SK-N-SH (cell line): Measurements from ENCODE around the gene CREB5.

Experiments used
- CHD2 ChIP-seq: fragments of 150-350 bp; IDR thresholded peaks from 2 replicates; pipeline ENCODE4 v1.6.1; 2018; ENCODE audit warnings: low read length; ENCODE audit not compliant: partially characterized antibody
- CTCF ChIP-seq: fragments of 200-600 bp; sonication (generic); IDR thresholded peaks from 2 replicates; pipeline ENCODE4 v1.6.1; 2017; ENCODE audit warnings: antibody characterized with exemption, mild to moderate bottlenecking, moderate library complexity
- MXI1 ChIP-seq: IDR thresholded peaks from 2 replicates; pipeline ENCODE4 v1.6.1; 2012; ENCODE audit warnings: mild to moderate bottlenecking, low read depth, low read length, improper control_type of control experiment
- RAD21 ChIP-seq: IDR thresholded peaks from 2 replicates; pipeline ENCODE4 v1.6.1; 2012; ENCODE audit warnings: mild to moderate bottlenecking, low read length
- RFX5 ChIP-seq: IDR thresholded peaks from 2 replicates; pipeline ENCODE4 v1.6.1; 2012; ENCODE audit warnings: mild to moderate bottlenecking, improper control_type of control experiment, low read length
- SIN3A ChIP-seq: IDR thresholded peaks from 2 replicates; pipeline ENCODE4 v1.6.1; 2012; ENCODE audit warnings: low read depth, mild to moderate bottlenecking, low read length, moderate library complexity, borderline replicate concordance
- TAF1 ChIP-seq: IDR thresholded peaks from 2 replicates; pipeline ENCODE4 v1.6.1; 2012; ENCODE audit warnings: low read depth, mild to moderate bottlenecking, low read length, moderate library complexity, borderline replicate concordance

- TF ChIP-seq CHD2: no peak
- no peak for TF ChIP-seq SIN3A
- TF ChIP-seq TAF1: no peak
- no peak for TF ChIP-seq CTCF
- TF ChIP-seq MXI1: no peak
- no peak for TF ChIP-seq RFX5
- TF ChIP-seq RAD21: no peak
Observed at GRCh38 chr7:28409716-28410627, 2.3 kb upstream of the CREB5 start.
